ENCODE data around the gene ZC3H15. TPM values are rescaled to one million over a fixed set of nuclear protein-coding genes. Genes with fewer than 3 reads are reported as not detected.
"Not testable (repeated sequence)": the region's sequence is repeated elsewhere in the genome, so short reads cannot be mapped to it uniquely, and the experiment has no call there.

The ZC3H15 gene
- polyA plus RNA-seq, 4 donors = 98.7 to 122 (median 113) TPM

- peak in 1 of 4 donors; percentile 18 for DNase-seq (ENCODE audit: low read depth in 4 of 4, low spot score in 3 of 4)
These were observed 889 bp downstream of the ZC3H15 start for GRCh38 chr2:186486651-186487647.

DNA sequence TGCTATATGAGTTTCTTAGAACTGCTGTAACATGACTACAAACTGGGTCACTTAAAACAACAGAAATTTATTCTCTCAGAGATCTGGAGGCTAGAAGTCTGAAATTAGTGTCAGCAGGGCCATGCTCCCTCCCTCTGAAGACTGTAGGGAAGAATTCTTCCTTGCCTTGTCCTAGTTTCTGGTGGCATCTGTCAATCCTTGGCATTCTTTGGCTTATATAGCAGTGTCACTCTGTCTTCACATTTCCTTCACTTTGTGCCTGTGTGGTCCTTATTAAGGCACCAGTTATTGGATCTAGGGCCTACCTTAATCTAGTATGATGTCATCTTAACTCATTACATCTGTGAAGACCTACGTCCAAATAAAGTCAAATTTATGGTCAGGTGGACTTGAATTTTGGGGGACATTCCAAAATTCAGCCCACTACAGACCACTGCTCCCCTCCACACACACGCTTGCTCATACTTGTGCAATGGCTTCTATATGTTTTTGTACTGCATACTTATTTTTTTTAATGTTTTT is 7.6 kb downstream of the ZC3H15 start:
- DNase-seq (ENCODE audit: low read depth in 4 of 4, low spot score in 3 of 4) = no peak

DNA sequence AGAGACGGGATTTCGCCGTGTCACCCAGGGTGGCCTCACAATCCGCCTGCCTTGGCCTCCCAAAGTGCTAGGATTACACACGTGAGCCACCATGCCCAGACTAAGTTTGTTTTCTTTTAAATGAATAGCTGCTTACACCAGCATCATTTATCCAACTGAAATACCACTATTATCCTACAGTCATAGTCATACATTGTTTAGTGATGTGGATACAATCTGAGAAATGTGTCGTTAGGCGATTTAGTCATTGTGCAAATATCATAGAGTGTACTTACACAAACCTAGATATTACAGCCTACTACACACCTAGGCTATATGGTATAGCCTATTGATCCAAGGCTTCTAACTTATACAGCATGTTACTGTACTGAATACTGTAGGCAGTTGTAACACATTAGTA is 10.3 kb downstream of the ZC3H15 start:
- DNase-seq (ENCODE audit: low read depth in 4 of 4, low spot score in 3 of 4) = no peak

DNA sequence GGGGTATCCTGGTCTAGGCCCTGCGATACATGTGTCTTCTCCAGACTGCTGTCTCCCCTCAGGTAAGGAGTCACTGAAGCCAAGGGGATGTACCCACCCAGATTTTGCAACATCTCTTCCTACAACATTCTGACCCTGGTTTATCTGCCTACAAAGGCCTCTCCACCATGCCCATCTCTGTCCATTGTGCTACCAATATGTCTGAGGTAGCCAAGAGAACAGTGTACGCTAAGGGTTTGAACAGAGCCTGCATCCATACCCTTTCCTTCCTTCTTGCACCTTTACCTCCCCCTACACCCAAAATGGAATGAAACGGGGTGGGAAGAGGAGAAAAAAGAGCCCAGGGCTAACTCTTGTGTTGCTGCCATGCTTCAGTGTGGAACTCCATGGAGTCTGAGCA is 11.9 kb downstream of the ZC3H15 start:
- no peak for DNase-seq (ENCODE audit: low read depth in 4 of 4, low spot score in 3 of 4)

GRCh38 chr2:186498834-186499233 is 12.8 kb downstream of the ZC3H15 start:
- no peak for DNase-seq (ENCODE audit: low read depth in 4 of 4, low spot score in 3 of 4)

DNA sequence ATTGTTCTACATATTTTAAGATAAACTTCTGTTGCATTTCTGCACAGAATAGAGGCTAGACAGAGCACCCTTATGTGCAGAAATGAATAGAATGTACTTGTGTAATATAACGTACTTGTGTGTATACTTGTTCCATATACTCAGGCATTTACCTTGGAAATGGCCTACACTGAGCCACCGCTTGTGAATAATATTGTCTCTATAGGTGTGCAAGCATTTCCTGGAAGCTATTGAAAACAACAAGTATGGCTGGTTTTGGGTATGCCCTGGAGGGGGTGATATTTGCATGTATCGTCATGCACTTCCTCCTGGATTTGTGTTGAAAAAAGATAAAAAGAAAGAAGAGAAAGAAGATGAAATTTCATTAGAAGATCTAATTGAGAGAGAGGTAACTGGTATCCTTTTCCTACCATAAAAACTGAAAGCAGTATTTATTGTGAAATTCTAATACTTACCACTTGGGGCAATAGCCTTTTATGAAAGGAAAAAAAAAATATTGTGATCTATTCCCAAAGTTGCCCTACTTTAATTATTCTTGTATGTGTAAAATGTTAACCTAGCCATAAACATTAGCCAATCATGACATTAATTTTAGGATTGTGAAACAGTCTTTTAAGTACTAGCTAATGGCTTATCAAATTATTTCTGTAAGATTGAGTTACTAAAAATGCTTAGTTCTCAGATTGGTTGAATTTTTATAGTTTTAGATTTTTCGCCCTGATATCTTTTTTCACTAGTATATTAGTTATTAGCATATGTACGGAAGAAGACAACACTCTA is 18.0 kb downstream of the ZC3H15 start:
- DNase-seq (ENCODE audit: low read depth in 4 of 4, low spot score in 3 of 4) = no peak

GRCh38 chr2:186508263-186508662 is 22.2 kb downstream of the ZC3H15 start:
- no peak for DNase-seq (ENCODE audit: low read depth in 4 of 4, low spot score in 3 of 4)

- no peak for DNase-seq (ENCODE audit: low read depth in 4 of 4, low spot score in 3 of 4)
These were observed 29.3 kb downstream of the ZC3H15 start for GRCh38 chr2:186515376-186515775.

DNA sequence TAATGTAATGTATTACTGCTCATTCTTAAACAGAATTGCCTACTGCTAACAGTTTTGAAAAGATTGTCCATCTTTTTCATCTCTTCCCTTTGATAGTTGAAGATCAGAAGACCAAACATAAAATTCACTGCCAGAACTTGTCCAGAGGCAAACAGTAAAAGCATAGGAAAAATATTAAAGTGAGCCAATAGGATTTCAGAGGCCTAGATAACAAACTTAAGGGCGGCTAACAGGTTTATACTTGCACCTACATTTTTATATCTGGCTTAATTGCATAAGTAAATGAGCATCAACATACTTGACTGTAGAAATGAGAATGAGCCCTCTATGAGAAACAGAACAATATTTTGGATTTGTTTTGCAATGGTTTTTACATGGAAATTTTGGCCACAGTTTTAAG is 30.3 kb downstream of the ZC3H15 start:
- DNase-seq (ENCODE audit: low read depth in 4 of 4, low spot score in 3 of 4) = no peak

- DNase-seq (ENCODE audit: low read depth in 4 of 4, low spot score in 3 of 4) = no peak
These were observed 31.0 kb downstream of the ZC3H15 start for GRCh38 chr2:186517090-186517489.

DNA sequence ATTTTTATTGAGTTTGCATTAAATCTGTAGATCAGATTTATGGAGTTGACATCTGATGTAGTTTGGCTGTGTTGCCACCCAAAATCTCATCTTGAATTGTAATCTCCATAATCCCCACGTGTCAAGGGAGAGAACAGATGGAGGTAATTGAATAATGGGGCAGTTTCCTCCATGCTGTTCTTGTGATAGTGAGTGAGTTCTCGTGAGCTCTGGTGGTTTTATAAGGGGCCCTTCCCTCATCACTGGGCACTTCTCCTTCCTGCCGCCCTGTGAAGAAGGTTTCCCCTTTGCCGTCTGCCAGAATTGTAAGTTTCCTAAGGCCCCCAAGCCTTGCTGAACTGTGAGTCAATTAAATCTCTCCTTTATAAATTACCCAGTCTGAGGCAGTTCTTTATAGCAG is 32.2 kb downstream of the ZC3H15 start:
- DNase-seq (ENCODE audit: low read depth in 4 of 4, low spot score in 3 of 4) = no peak

- peak in 1 of 4 donors; percentile 14 for DNase-seq (ENCODE audit: low read depth in 4 of 4, low spot score in 3 of 4)
These were observed 32.9 kb downstream of the ZC3H15 start for GRCh38 chr2:186518945-186519344.

- not testable (repeated sequence) for DNase-seq (ENCODE audit: low read depth in 4 of 4, low spot score in 3 of 4)
These were observed 35.6 kb downstream of the ZC3H15 start for GRCh38 chr2:186521570-186522153.

DNA sequence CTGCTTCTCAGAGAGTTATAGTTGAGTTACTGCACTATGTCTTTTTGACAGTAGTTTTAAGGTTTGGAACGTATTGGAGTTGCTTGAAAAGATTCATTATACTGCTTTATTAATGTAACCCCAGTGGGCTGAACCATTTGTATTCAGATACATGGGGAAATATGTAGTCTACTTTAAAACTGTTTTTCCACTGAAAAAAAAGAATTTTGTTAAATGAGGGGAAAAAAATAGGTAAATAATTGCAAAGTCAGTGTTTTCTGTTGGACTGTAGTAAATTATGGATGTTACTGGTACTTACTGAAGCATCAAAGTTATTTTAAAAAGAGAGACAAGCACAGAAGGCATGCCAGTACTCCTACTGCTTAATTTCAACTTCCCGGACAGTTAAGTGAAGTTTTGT is 36.4 kb downstream of the ZC3H15 start:
- no peak for DNase-seq (ENCODE audit: low read depth in 4 of 4, low spot score in 3 of 4)

DNA sequence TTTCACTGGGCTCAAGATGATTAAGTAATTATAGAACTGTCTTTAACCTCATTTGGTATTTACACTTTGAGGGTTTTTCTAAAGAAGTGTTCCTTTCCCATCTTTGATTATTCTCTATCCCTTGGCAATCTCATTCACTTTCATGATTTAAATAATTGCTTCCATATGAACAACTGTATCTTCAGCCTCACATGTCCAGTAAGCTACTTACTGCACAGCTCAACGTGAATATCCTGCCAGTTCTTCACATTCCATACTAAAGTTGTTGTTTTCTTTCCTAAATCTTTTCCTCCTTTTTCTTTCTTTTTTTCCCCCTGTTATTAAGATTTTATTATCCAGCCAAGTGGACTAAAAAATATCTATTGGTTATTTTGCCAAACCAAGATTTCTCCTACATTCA is 37.7 kb downstream of the ZC3H15 start:
- DNase-seq (ENCODE audit: low read depth in 4 of 4, low spot score in 3 of 4) = no peak

DNA sequence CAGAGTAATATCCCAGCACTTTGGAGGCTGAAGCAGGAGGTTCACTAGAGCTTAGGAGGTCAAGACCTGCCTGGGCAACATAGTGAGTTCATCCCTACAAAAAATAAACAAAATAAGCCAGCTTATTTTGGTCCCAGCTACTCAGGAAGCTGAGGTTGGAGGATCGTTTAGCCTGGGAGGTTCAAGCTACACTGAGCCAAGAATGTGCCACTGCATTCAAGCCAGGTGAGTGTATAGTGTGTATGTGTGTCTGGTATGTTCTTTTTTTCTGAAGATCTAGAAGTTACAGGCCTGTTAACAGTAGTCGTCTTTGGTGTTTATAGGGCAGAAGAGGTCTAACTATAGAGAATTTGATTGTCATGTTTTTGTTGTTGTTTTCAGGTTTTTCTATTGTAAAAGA is 40.2 kb downstream of the ZC3H15 start:
- no peak for DNase-seq (ENCODE audit: low read depth in 4 of 4, low spot score in 3 of 4)

DNA sequence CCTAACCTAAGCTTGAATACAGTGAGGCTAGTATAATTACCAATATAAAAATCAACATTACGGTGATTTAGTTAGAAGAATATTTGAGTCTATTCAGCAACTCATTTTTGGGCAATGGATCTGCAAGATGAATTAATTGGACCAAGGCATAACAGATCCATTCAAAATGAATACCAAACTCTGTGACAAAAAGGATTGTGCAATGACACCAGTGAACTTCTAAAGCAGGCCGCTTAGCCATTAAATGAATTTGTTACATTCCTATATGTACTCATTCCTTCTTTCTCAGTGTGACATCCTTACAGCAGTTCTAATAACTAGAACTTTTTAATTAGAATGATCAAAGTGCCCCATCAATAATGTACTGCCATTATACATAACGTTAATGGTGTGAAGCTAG is 44.3 kb downstream of the ZC3H15 start:
- DNase-seq (ENCODE audit: low read depth in 4 of 4, low spot score in 3 of 4) = no peak

DNA sequence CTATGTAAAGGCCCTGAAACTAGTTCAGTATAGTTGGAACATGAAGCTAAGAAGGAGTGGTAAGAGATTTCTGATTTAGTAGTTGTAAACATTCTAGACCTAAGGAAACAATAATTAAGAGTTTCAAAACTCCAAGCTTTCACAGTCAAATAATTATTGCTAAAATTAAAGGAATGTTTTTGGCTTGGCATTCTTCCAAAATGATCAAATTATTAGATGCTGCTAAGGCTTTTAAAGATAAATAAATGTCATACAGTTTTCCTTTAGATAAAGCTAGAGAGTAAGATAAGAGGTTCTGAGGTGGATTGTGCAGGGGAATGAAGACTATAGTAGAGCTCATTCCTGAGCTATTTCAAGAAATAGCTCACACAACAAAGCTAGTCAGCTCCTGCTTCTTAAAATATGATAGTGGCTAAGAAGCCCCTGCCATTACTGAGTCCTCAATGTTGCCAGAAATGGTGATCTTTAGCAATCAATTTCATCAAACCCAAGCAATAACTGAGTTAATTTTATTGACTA is 45.3 kb downstream of the ZC3H15 start:
- DNase-seq (ENCODE audit: low read depth in 4 of 4, low spot score in 3 of 4) = no peak

GRCh38 chr2:186532891-186533290 is 46.8 kb downstream of the ZC3H15 start:
- DNase-seq (ENCODE audit: low read depth in 4 of 4, low spot score in 3 of 4) = no peak

GRCh38 chr2:186533717-186534116 is 47.7 kb downstream of the ZC3H15 start:
- DNase-seq (ENCODE audit: low read depth in 4 of 4, low spot score in 3 of 4) = no peak

- DNase-seq (ENCODE audit: low read depth in 4 of 4, low spot score in 3 of 4) = no peak
These were observed 48.3 kb downstream of the ZC3H15 start for GRCh38 chr2:186534406-186534805.

All from right renal pelvis (tissue), 4 donors.